Activated CD4-positive, alpha-beta T cell treated with anti-CD3 and anti-CD28 coated beads for 24 hours (primary cell): ENCODE measurements around the gene KRT13.

ENCODE experiments used
- DNase-seq, 2 donors: peaks; one replicate each; pipeline ENCODE4 v3.0.0-alpha.2; 2020; ENCODE audit warnings: low read depth in 2 of 2

The KRT13 gene

DNA sequence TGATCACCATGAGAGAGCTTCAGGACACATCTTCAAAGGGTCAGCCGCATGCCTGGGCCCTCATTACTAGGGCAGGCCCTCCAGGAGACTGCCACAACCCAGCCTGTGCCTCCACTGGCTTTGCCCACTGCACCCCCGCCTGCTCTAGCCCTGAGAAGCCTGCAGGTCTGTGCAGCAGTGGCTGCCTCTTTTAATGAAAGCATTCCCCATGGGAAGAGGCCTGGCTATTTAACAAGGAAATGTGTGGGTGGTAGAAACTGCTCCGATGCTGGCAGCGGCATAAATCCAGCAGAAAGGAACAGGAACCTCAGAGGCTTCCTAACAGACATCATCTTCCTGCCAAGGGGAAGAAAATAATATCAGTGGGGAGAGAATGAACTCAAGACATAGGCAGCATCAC is 37.9 kb downstream of the KRT13 start:
- DNase-seq, result no peak

DNA sequence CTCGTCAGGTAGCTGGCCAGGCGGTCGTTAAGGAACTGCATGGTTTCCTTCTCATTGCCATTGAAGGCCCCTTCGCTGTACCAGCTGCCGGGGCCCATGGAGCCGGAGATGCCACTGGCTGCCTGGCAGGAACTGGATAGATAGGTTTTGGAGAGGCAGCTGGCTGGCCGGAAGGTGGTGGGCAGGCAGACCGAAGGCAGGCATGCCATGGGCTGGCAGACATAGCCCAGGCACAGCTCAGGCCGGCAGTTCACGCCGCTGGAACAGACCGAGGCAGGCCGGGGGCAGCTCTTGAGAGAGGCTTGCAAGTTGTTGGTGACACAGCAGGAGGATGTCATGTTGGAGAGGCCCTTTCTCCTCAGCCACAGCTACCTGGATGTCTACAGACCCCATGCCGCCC is 38.4 kb downstream of the KRT13 start, which contains the start of gene KRT32:
Gene KRT32 (minus strand): TSS at position 399 of the 400 bp plus-strand sequence. CDS start 61 bp downstream, at position 338.
- no peak for DNase-seq

- DNase-seq, result no peak
Measured at GRCh38 chr17:41464682-41465081, 40.7 kb downstream of the KRT13 start.

DNA sequence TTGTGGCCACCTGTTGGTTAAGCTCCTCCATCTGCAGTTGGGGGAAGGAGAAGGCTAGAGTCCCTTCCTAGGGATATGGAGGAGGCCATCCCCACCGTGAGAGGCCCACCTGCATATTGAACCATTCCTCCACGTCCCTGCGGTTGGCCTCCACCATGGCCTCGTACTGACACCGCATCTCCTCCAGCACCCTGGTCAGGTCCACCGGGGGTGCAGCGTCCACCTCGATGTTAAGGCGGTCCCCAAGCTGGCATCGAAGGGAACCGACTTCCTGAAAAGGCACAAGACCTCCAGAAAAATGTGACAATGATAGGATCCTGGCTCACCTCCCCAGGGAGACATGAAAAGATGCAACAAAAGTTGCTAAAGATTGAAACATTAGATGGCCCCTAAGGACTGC is 41.2 kb downstream of the KRT13 start:
- no peak for DNase-seq

GRCh38 chr17:41463746-41464145 is 41.7 kb downstream of the KRT13 start:
- no peak for DNase-seq

DNA sequence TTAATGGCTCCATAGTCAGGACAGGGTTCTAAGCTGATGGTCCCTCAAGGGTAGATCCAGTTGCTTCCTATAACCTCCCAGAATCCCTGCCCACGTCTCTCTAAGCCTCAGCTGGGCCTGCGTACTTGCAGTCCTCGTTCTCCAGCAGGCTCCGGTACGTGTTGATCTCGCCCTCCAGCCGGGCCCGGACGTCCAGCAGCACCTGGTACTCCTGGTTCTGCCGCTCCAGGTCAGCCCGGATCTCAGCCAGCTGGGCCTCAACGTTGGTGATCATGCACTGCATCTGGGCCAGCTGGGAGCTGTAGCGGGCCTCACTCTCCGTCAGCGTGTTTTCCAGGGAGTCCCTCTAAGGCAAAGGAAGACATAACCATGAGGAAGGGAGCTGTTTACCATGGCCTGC is 42.7 kb downstream of the KRT13 start:
- DNase-seq, result no peak

DNA sequence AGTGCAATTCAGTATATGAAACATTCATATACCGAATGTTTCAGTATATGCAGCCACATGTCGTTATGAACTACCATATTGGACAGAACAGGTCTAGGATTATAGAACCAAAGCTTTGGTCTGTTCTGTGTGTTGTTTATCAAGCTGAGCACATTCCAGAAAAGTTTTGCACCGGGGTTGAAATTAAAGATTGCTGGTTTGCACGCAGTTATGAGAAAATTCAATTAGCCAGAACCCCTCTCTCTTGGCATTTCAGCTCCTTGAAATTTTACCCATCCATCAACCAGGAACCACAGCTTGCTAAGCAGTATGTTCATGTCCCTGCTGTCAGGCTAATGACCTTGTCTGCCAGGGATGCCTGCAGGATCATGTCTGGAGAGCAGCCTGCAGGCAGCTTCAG is 47.7 kb downstream of the KRT13 start:
- no peak for DNase-seq

DNA sequence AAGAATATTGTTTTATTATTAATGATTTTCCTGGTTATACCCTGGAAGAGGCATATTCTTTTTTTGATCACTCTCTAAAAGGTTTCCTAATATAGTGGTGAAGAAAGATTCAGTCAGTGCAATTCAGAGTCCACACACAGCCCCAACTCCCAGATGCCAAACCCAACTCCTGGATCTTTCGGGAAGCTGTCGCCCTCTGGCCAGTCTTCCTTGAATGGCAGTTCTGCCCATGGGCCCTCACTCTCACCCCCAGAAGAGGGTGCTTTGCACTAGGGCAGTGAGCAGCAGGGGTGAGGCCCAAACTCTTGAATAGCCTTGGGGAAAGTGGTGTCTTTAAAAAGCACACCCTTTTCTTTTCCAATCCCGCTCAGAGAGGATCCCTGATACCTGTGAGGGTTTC is 49.2 kb downstream of the KRT13 start:
- no peak for DNase-seq

GRCh38 chr17:41455236-41455635 is 50.2 kb downstream of the KRT13 start:
- DNase-seq, result no peak

DNA sequence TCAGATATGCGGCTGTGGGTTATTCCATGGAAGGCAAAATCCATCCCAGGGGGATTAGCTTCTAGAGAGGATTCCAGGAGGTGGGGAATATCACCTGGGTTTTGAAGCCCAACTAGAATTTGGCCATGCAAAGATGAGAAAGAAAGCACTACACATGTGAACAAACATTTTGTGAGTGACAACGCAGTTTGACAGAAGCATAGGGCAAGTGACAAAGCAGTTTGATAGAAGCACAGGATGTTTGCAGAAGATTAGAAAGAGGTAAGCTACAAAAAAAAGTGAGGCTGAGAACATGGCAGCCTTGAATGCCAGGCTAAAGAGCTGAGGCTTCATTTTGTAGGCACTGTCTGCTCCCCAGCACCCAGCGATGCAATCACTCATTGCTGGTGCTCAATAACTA is 52.3 kb downstream of the KRT13 start:
- DNase-seq, result no peak

- DNase-seq, result no peak
Measured at GRCh38 chr17:41452281-41452680, 53.1 kb downstream of the KRT13 start.

DNA sequence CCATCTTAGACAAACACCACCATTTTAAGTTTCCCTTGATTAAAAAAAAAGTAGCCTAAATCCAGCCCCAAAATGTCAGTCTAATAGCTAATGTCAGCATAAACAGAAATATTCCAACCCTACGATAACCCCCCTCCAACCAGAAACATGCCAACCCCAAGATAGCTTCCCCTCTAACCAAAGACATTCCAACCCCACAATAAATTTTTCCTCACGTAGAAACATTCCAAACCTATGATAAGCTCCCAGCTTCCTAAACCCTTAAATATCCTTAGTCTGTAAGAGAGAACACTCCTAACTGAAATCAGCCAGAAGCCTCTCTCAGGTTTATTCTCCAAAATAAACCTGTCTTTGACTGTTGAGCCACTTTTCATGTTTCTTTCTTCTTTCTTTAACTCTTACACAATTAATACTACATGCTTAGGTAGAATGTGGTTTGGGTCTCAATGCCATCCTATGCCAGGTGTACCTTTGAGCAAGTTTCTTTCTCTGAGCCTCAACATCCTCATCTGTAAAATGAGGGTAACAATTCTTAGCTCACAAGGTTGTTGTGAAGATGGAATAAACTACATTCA is 54.2 kb downstream of the KRT13 start:
- DNase-seq, result no peak
